ENCODE results near the gene OAS3.
"Not testable (repeated sequence)": the region's sequence is repeated elsewhere in the genome, so short reads cannot be mapped to it uniquely, and the experiment has no call there.

Gene OAS3

GRCh38 chr12:112986291-112986800 lies 48.1 kb downstream of the OAS3 start:
- DNase-seq (ENCODE audit: low read depth): no peak

GRCh38 chr12:112987561-112987960 lies 49.3 kb downstream of the OAS3 start:
- no peak for DNase-seq (ENCODE audit: low read depth)

GRCh38 chr12:112988224-112988623 lies 50.0 kb downstream of the OAS3 start:
- no peak for DNase-seq (ENCODE audit: low read depth)

- not testable (repeated sequence) for DNase-seq (ENCODE audit: low read depth)
These were observed 50.6 kb downstream of the OAS3 start for GRCh38 chr12:112988823-112989385.

- DNase-seq (ENCODE audit: low read depth): no peak
These were observed 51.5 kb downstream of the OAS3 start for GRCh38 chr12:112989806-112990205.

- DNase-seq (ENCODE audit: low read depth): no peak
These were observed 54.5 kb downstream of the OAS3 start for GRCh38 chr12:112992541-112993398.

- DNase-seq (ENCODE audit: low read depth): no peak
These were observed 56.7 kb downstream of the OAS3 start for GRCh38 chr12:112995008-112995407.

GRCh38 chr12:112996501-112996900 lies 58.2 kb downstream of the OAS3 start:
- no peak for DNase-seq (ENCODE audit: low read depth)

- no peak for DNase-seq (ENCODE audit: low read depth)
These were observed 59.2 kb downstream of the OAS3 start for GRCh38 chr12:112997506-112997905.

- no peak for DNase-seq (ENCODE audit: low read depth)
These were observed 60.9 kb downstream of the OAS3 start for GRCh38 chr12:112998987-112999767.

- no peak for DNase-seq (ENCODE audit: low read depth)
These were observed 62.2 kb downstream of the OAS3 start for GRCh38 chr12:113000433-113000832.

- no peak for DNase-seq (ENCODE audit: low read depth)
These were observed 63.9 kb downstream of the OAS3 start for GRCh38 chr12:113002155-113002554.

GRCh38 chr12:113002676-113003075 lies 64.4 kb downstream of the OAS3 start:
- DNase-seq (ENCODE audit: low read depth): no peak

GRCh38 chr12:113003636-113004035 lies 65.4 kb downstream of the OAS3 start:
- no peak for DNase-seq (ENCODE audit: low read depth)

GRCh38 chr12:113005762-113006161 lies 67.5 kb downstream of the OAS3 start:
- DNase-seq (ENCODE audit: low read depth): no peak

- DNase-seq (ENCODE audit: low read depth): no peak
These were observed 67.9 kb downstream of the OAS3 start for GRCh38 chr12:113006206-113006605.

- no peak for DNase-seq (ENCODE audit: low read depth)
These were observed 68.4 kb downstream of the OAS3 start for GRCh38 chr12:113006641-113007040.

GRCh38 chr12:113007166-113007565 lies 68.9 kb downstream of the OAS3 start:
- DNase-seq (ENCODE audit: low read depth): no peak

- no peak for DNase-seq (ENCODE audit: low read depth)
These were observed 72.4 kb downstream of the OAS3 start for GRCh38 chr12:113010701-113011100.

GRCh38 chr12:113014565-113014964 lies 76.3 kb downstream of the OAS3 start:
- no peak for DNase-seq (ENCODE audit: low read depth)

- DNase-seq (ENCODE audit: low read depth): no peak
These were observed 78.5 kb downstream of the OAS3 start for GRCh38 chr12:113016796-113017195.

GRCh38 chr12:113019025-113019424 lies 80.8 kb downstream of the OAS3 start:
- no peak for DNase-seq (ENCODE audit: low read depth)

GRCh38 chr12:113021500-113021899 lies 83.2 kb downstream of the OAS3 start:
- DNase-seq (ENCODE audit: low read depth): no peak
